Prostate gland (tissue), 2 donors: ENCODE data around the gene GSDME. TPM values are rescaled to one million over a fixed set of nuclear protein-coding genes. Genes with fewer than 3 reads are reported as not detected.

Experiments
- DNase-seq: peaks from one replicate; pipeline ENCODE4 v3.0.0-alpha.2; 2019; ENCODE audit warnings: low spot score
- H3K27ac ChIP-seq, 2 donors: fragments of 200-600 bp; sonication (generic); 2 replicates each; pipeline ENCODE4 v1.5.1; 2017 to 2019
- H3K27me3 ChIP-seq: fragments of 200-600 bp; sonication (generic); replicated peaks from 2 replicates; pipeline ENCODE4 v1.5.1; 2019; ENCODE audit not compliant: insufficient read depth
- H3K36me3 ChIP-seq, 2 donors: fragments of 200-600 bp; sonication (generic); 1 replicate in 1 of 2; 2 replicates in 1 of 2; pipeline versions ENCODE4 v1.5.1 to v1.8.1; 2017 to 2019
- H3K4me1 ChIP-seq: fragments of 200-600 bp; sonication (generic); replicated peaks from 2 replicates; pipeline ENCODE4 v1.5.1; 2019
- H3K4me3 ChIP-seq, 2 donors: fragments of 200-600 bp; sonication (generic); 2 replicates each; pipeline ENCODE4 v1.5.1; 2017 to 2019
- H3K9me3 ChIP-seq: fragments of 200-600 bp; sonication (generic); 2 replicates; pipeline ENCODE4 v1.5.1; 2017
- POLR2A ChIP-seq: fragments of 450-650 bp; IDR thresholded peaks from one replicate; pipeline ENCODE4 v1.6.1; 2016; ENCODE audit warnings: antibody characterized with exemption, mild to moderate bottlenecking
- POLR2AphosphoS5 ChIP-seq: sonication (generic); formaldehyde crosslinking; IDR thresholded peaks from one replicate; pipeline ENCODE4 v1.6.1; 2017; ENCODE audit warnings: antibody characterized with exemption
- WGBS: methylation state at CpG from one replicate; pipeline ENCODE4 v1.1.5; 2018; 5-methylcytosine and 5-hydroxymethylcytosine counted together
- intact Hi-C: fragments of 100-400 bp; cut with DNase I; formaldehyde crosslinking; loops from one replicate; pipeline ENCODE4 v1.14.2; 2022
- total RNA-seq, 2 donors: library from RNA; depleted of rRNA; stranded (reverse); fragments of >200 nt; gene quantifications; one replicate each; pipeline ENCODE4 v1.1.0, GENCODE V29; 2016
- TF ChIP-seq, protein P1 (sequence below), 4 experiments: fragments of 200-600 bp in 2 of 4; fragments of 450-650 bp in 2 of 4; sonication (generic) in 2 of 4; IDR thresholded peaks; 1 replicate in 3 of 4; 2 replicates in 1 of 4; pipeline ENCODE4 v1.5.1; 2016 to 2019; ENCODE audit warnings: antibody characterized with exemption in 4 of 4, mild to moderate bottlenecking in 2 of 4, moderate library complexity in 2 of 4

The GSDME gene
- total RNA-seq, 2 donors from 2014 or later, result 4.2 to 39.3 TPM

DNA sequence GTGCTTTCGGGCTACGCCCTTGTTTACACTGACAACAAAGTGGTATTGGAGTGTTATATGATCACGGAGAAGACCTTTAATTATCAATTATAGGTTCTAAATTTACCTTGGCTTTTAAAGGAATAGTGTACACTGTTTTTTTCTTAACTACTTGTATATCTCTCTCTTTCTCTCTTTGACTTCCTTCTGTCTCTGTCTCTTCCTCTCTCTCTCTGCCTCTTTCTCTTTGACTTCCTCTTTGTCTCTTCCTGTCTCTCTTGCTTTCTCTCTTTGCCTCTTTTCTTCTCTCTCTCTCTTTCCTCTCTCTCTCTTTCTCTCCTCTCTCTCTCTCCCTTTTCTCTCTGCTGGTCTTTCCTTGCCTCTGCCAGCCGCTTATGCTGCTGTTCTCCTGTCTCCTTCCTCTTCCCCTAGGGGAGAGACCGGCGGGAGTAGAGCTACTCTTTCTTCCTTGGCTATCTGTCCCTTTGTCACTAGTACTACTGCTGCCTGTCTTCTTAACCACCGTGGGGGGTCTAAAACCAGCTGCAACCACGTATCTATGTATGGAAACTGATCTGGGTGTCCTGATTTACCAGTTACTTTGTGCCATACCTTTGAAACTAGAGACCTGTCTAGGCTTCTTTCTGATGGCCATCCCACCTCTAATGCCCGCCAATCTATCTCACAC, 36.9 kb upstream of the GSDME start:
- no peak for DNase-seq
- no peaks in the 10 kb centered on the region for H3K9me3 ChIP-seq
- H3K4me3 ChIP-seq, result no peak overlapping the region
- H3K27ac ChIP-seq, result no peak overlapping the region
- intact Hi-C loops, result no loop called here
- TF ChIP-seq POLR2A (no peak), POLR2AphosphoS5 (no peak)
- TF ChIP-seq, protein P1, sequence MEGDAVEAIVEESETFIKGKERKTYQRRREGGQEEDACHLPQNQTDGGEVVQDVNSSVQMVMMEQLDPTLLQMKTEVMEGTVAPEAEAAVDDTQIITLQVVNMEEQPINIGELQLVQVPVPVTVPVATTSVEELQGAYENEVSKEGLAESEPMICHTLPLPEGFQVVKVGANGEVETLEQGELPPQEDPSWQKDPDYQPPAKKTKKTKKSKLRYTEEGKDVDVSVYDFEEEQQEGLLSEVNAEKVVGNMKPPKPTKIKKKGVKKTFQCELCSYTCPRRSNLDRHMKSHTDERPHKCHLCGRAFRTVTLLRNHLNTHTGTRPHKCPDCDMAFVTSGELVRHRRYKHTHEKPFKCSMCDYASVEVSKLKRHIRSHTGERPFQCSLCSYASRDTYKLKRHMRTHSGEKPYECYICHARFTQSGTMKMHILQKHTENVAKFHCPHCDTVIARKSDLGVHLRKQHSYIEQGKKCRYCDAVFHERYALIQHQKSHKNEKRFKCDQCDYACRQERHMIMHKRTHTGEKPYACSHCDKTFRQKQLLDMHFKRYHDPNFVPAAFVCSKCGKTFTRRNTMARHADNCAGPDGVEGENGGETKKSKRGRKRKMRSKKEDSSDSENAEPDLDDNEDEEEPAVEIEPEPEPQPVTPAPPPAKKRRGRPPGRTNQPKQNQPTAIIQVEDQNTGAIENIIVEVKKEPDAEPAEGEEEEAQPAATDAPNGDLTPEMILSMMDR (IDR thresholded peaks at IDR 0.05), result no peak
- no peaks in the 10 kb centered on the region for H3K4me1 ChIP-seq
- H3K36me3 ChIP-seq, result no peaks in the 10 kb centered on the region
- 71% methylated on average over 9 of the region's 9 CpGs for WGBS
- H3K27me3 ChIP-seq, result no peaks in the 10 kb centered on the region

DNA sequence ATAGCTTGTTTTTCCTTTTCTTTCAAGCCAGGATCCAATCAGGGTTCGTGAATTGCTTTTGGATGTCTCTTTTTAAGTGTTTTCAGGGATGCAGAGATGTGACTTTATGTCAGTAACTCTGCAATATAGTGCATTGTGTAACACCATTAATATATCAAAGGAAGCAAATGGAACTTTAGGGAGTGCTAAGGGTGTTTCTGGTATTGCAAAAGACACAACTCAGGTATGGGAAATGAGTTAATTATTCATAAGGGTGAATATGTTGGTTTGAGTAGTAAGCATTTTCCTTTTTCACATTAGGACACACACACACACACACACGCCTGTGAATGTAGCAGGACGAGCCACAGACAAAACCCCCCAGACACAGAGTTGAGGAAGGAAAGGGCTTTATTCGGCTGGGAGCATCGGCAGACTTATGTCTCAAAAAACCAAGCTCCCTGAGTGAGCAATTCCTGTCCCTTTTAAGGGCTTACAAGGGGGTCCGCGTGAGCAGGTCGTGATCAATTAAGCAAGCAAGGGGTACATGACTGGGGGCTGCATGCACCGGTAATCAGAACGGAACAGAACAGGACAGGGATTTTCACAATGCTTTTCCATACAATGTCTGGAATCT, 31.8 kb upstream of the GSDME start:
- Histone ChIP-seq H3K9me3 (no peaks in the 10 kb centered on the region), H3K4me1 (no peaks in the 10 kb centered on the region), H3K36me3 (no peaks in the 10 kb centered on the region), H3K27me3 (no peaks in the 10 kb centered on the region), H3K4me3 (no peak overlapping the region), H3K27ac (no peak overlapping the region)
- 96% methylated on average over 10 of the region's 10 CpGs for WGBS
- intact Hi-C loops, result no loop called here
- no peak for DNase-seq
- TF ChIP-seq POLR2AphosphoS5 (no peak), POLR2A (no peak)
- TF ChIP-seq, protein P1 (IDR thresholded peaks at IDR 0.05), result no peak

DNA sequence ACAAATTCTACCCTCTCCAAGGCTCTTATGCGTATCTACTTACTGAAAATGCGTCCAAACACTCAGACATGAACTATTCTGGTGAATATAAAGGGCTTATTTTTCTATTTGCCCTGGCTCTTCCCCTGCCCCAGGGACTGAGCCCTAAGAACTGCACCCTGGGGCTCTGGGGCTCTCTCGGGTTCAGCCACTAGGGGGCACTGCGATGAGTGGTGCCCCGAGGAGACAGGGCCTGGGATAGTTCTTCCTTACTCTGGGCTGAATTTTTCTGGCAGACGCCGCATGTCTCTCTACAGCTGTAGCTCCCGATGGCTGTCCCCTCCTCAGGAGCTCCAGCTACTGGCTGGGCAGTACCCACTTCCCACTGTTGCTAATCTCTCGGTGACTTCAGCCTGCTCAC, 30.8 kb upstream of the GSDME start:
- DNase-seq, result no peak
- Histone ChIP-seq H3K4me3 (no peak overlapping the region), H3K27me3 (no peaks in the 10 kb centered on the region), H3K4me1 (no peaks in the 10 kb centered on the region), H3K27ac (no peak overlapping the region), H3K36me3 (no peaks in the 10 kb centered on the region), H3K9me3 (no peaks in the 10 kb centered on the region)
- TF ChIP-seq POLR2AphosphoS5 (no peak), POLR2A (no peak)
- TF ChIP-seq, protein P1 (IDR thresholded peaks at IDR 0.05), result no peak
- intact Hi-C loops, result no loop called here
- 97% methylated on average over 9 of the region's 9 CpGs for WGBS

DNA sequence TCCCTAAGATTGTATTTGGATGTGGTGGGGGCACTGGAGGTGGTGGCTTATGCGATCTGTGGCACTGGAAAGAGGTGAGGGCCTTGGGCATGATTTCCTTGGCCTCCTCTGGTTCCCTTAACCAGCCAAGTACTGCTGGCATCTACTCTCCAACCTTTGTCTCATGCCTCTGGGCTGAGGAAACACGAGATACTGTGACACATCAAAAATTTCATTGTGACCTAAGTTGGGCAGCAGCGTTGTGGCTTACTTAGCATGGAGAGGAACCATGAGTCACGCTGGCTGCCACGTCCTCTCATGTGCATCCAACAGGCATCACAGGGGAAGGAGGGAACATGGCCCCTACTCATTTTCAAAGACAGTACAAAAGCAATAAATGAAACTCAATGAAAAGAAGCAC, 29.7 kb upstream of the GSDME start:
- no peak overlapping the region for H3K27ac ChIP-seq
- no peak for TF ChIP-seq POLR2AphosphoS5
- TF ChIP-seq POLR2A, result no peak
- TF ChIP-seq, protein P1 (IDR thresholded peaks at IDR 0.05), result no peak
- intact Hi-C loops, result no loop called here
- 60% methylated on average over 5 of the region's 5 CpGs for WGBS
- H3K27me3 ChIP-seq, result no peaks in the 10 kb centered on the region
- H3K4me3 ChIP-seq, result no peak overlapping the region
- no peaks in the 10 kb centered on the region for H3K4me1 ChIP-seq
- no peaks in the 10 kb centered on the region for H3K36me3 ChIP-seq
- no peak for DNase-seq
- no peaks in the 10 kb centered on the region for H3K9me3 ChIP-seq

DNA sequence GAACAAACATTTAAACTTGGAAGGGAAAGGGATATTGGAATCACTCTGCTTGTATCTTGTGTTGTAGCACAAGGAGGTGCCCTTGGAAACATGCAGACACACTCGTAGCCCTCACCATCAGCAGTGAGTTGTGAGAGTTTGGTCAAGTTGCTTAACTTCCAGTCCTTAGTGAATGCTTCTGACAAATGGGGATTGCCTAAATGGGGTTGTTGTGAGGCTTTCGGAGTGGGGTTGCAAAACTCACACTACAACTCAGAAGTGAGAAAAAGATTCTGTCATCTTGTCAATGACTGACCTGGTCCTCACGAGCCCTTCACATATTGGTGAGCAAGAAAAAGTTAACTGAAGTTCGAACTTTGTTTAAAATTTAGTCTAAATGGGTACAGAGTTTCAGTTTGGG, 29.0 kb upstream of the GSDME start:
- Histone ChIP-seq H3K27me3 (no peaks in the 10 kb centered on the region), H3K4me1 (no peaks in the 10 kb centered on the region), H3K9me3 (no peaks in the 10 kb centered on the region), H3K36me3 (no peaks in the 10 kb centered on the region), H3K4me3 (no peak overlapping the region), H3K27ac (no peak overlapping the region)
- DNase-seq, result no peak
- intact Hi-C loops, result no loop called here
- TF ChIP-seq POLR2AphosphoS5 (no peak), POLR2A (no peak)
- TF ChIP-seq, protein P1 (IDR thresholded peaks at IDR 0.05), result no peak
- 86% methylated on average over 4 of the region's 4 CpGs for WGBS
